SK-N-SH (cell line): Measurements from ENCODE around the gene C12orf60.

Experiments
- CHD2 ChIP-seq: fragments of 150-350 bp; IDR thresholded peaks from 2 replicates; pipeline ENCODE4 v1.6.1; 2018; ENCODE audit warnings: low read length; ENCODE audit not compliant: partially characterized antibody
- EP300 ChIP-seq, 2 experiments: IDR thresholded peaks; 2 replicates each; pipeline versions ENCODE4 v1.4.0 to v1.6.1; 2012; ENCODE audit warnings: borderline replicate concordance in 1 of 2, low read depth in 1 of 2, low read length in 1 of 2
- GATA2 ChIP-seq: sonication (generic); formaldehyde crosslinking; IDR thresholded peaks from 2 replicates; pipeline ENCODE4 v1.5.0; 2020; ENCODE audit warnings: mild to moderate bottlenecking, missing genetic modification reagents
- YY1 ChIP-seq: IDR thresholded peaks from 2 replicates; pipeline ENCODE4 v1.4.0; 2012; ENCODE audit warnings: low read depth, mild to moderate bottlenecking
- TF ChIP-seq, protein P1 (sequence below): fragments of 200-600 bp; sonication (generic); IDR thresholded peaks from 2 replicates; pipeline ENCODE4 v1.6.1; 2017; ENCODE audit warnings: antibody characterized with exemption, mild to moderate bottlenecking, moderate library complexity

DNA sequence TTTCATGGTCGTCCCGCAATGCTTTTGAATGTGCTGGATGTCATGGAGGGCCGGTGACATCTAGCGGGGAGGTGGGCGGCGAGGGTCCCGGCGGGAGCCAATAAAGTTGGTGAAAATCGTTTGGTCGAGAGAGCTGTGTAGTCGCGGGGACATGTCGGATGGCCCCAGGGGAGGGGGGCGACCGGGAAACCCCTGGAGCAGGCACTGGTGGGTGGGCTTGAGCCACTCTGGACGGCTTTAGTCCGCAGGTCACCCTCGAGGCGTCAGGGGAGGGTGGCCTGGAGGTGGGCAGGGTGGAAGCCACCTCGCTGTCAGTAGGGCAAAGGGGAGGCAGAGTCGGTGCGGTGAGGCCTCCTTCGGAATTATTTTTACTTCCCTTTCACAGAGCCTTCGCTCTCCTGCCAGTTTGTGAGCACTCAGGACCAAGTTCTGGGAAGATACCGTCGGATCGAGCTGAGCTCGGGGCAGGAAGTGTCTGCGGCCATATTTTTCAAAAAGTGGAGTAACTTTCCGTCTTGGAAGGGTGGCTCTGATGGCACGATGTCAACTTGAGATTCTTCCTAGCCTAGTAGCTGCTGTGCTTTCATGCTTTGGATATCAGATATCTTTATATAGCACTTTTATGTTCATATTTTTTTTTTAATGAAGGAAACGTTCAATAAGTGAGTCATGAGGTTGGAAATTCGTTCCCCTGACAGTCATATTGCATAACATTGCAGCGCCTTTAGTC, 28.4 kb upstream of the C12orf60 start:
- TF ChIP-seq EP300 (IDR thresholded peaks at IDR 0.05; ENCODE audit: borderline replicate concordance in 1 of 2, low read depth in 1 of 2, low read length in 1 of 2) (no peak), CHD2 (no peak), GATA2 (CRISPR knock-in tag) (no peak), YY1 (peak; percentile 68)
- TF ChIP-seq, protein P1, sequence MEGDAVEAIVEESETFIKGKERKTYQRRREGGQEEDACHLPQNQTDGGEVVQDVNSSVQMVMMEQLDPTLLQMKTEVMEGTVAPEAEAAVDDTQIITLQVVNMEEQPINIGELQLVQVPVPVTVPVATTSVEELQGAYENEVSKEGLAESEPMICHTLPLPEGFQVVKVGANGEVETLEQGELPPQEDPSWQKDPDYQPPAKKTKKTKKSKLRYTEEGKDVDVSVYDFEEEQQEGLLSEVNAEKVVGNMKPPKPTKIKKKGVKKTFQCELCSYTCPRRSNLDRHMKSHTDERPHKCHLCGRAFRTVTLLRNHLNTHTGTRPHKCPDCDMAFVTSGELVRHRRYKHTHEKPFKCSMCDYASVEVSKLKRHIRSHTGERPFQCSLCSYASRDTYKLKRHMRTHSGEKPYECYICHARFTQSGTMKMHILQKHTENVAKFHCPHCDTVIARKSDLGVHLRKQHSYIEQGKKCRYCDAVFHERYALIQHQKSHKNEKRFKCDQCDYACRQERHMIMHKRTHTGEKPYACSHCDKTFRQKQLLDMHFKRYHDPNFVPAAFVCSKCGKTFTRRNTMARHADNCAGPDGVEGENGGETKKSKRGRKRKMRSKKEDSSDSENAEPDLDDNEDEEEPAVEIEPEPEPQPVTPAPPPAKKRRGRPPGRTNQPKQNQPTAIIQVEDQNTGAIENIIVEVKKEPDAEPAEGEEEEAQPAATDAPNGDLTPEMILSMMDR, result no peak
